ENCODE results near the gene CPLANE2. TPM values are rescaled to one million over a fixed set of nuclear protein-coding genes. Genes with fewer than 3 reads are reported as not detected.

CPLANE2 gene
- total RNA-seq, 2 experiments from 2014 or later, result 11.6 to 15.4 TPM

DNA sequence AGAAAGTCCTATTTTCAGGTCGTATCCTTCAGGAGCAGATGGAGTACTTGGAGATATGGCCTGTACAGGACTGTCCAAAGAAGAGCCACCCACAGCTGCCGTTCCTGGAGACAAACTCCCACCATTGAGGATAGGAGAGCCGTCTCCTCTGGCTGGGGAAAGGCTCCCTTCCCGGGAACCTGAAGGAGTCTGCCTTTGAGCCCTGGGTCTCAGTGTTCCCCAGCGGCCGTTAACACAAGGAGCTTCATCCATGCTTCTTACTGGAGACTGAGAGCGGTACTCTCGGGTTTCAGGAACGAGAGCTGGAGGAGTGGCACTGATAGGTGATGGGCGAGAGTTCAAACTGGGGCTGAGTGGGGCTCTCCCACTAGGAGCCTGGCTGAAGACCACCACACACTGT is 14.4 kb upstream of the CPLANE2 start:
- DNase-seq (ENCODE audit: low spot score), result no peak
- CTCF ChIA-PET (ENCODE audit: unreplicated experiment), result no interaction called here
- no peak for TF ChIP-seq EZH2phosphoT487 (IDR thresholded peaks at IDR 0.05; ENCODE audit: borderline replicate concordance, low read depth, low read length)
- TF ChIP-seq, protein P1, sequence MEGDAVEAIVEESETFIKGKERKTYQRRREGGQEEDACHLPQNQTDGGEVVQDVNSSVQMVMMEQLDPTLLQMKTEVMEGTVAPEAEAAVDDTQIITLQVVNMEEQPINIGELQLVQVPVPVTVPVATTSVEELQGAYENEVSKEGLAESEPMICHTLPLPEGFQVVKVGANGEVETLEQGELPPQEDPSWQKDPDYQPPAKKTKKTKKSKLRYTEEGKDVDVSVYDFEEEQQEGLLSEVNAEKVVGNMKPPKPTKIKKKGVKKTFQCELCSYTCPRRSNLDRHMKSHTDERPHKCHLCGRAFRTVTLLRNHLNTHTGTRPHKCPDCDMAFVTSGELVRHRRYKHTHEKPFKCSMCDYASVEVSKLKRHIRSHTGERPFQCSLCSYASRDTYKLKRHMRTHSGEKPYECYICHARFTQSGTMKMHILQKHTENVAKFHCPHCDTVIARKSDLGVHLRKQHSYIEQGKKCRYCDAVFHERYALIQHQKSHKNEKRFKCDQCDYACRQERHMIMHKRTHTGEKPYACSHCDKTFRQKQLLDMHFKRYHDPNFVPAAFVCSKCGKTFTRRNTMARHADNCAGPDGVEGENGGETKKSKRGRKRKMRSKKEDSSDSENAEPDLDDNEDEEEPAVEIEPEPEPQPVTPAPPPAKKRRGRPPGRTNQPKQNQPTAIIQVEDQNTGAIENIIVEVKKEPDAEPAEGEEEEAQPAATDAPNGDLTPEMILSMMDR (conservative IDR thresholded peaks at IDR 0.05; ENCODE audit: low read length), result no peak
- H3K4me3 ChIP-seq (ENCODE audit: low read depth, low read length, poor library complexity, severe bottlenecking), result no peak overlapping the region
- no peaks in the 10 kb centered on the region for H3K79me2 ChIP-seq (ENCODE audit: insufficient read depth, low read depth, low read length)
- peaks cover 20% of the 10 kb centered on the region for H3K4me1 ChIP-seq (ENCODE audit: insufficient read depth, low read length, poor library complexity, severe bottlenecking)
- no peak overlapping the region for H3K4me2 ChIP-seq (ENCODE audit: low read length)
- no peak overlapping the region for H3K27ac ChIP-seq (ENCODE audit: low read depth, low read length, poor library complexity, severe bottlenecking)
- H3K36me3 ChIP-seq (ENCODE audit: insufficient read depth, low read length), result peaks cover 61% of the 10 kb centered on the region
- no TSS peak for BruUV-seq (replicated peaks)
- H2AFZ ChIP-seq (ENCODE audit: low read length), result no peak overlapping the region
- H4K20me1 ChIP-seq (ENCODE audit: insufficient read depth, low read length), result no peaks in the 10 kb centered on the region
- no peaks in the 10 kb centered on the region for H3K9me2 ChIP-seq (ENCODE audit: insufficient read depth, low read length)
- intact Hi-C loops (cut with micrococcal nuclease; ENCODE audit: unreplicated experiment), result loop anchor here (5.0 to 10.0 kb wide), 2 partner anchors 63 to 101 kb away; partner anchors contain the start of gene FBXO42
- no peaks in the 10 kb centered on the region for H3K9me3 ChIP-seq (ENCODE audit: low read length)
- POLR2A ChIA-PET, result no interaction called here

DNA sequence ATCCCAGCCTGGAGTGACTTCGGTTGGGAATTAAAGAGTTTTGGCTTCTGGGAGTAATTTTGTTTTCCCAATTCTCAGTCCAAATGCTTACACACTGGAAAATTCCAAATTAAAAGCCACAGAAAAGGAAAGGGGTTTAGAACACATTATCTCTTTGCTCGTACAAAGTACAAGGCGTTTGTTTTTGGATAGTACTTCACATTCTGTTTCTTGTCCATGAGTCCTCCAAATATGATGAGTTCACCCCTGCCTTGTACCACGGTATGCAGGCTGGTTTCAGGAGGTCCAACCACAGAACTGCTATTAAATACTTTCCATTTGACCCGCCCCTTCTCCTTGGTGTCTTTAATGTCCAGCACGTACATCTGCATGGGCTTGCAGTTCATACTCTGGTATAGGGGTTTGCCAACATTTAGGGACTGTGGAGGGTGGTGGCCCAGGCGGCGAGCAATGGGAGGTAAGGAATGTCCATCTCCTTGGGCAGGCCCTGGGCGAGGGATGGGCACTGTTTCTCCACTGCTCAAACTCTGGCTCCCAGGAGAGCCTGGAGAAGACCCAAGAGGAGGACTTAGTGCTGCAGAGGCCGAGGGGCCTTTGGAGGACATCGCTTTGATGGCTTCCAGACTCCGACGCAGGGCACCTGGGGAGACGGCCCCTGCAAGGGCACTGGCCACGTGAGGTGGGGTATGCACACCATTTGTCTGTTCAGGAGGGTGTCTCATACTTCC is 13.7 kb upstream of the CPLANE2 start:
- BruUV-seq (replicated peaks), result no TSS peak
- H3K4me2 ChIP-seq (ENCODE audit: low read length), result no peak overlapping the region
- no peaks in the 10 kb centered on the region for H3K9me2 ChIP-seq (ENCODE audit: insufficient read depth, low read length)
- TF ChIP-seq, protein P1 (conservative IDR thresholded peaks at IDR 0.05; ENCODE audit: low read length), result no peak
- TF ChIP-seq EZH2phosphoT487 (IDR thresholded peaks at IDR 0.05; ENCODE audit: borderline replicate concordance, low read depth, low read length), result no peak
- H3K79me2 ChIP-seq (ENCODE audit: insufficient read depth, low read depth, low read length), result no peaks in the 10 kb centered on the region
- H3K4me3 ChIP-seq (ENCODE audit: low read depth, low read length, poor library complexity, severe bottlenecking), result no peak overlapping the region
- POLR2A ChIA-PET, result no interaction called here
- no peaks in the 10 kb centered on the region for H3K9me3 ChIP-seq (ENCODE audit: low read length)
- intact Hi-C loops (cut with micrococcal nuclease; ENCODE audit: unreplicated experiment), result loop anchor here (5.0 to 10.0 kb wide), 2 partner anchors 64 to 102 kb away; partner anchors contain the start of gene FBXO42
- no peaks in the 10 kb centered on the region for H4K20me1 ChIP-seq (ENCODE audit: insufficient read depth, low read length)
- DNase-seq (ENCODE audit: low spot score), result no peak
- no peak overlapping the region for H2AFZ ChIP-seq (ENCODE audit: low read length)
- peaks cover 57% of the 10 kb centered on the region for H3K36me3 ChIP-seq (ENCODE audit: insufficient read depth, low read length)
- CTCF ChIA-PET (ENCODE audit: unreplicated experiment), result no interaction called here
- no peak overlapping the region for H3K27ac ChIP-seq (ENCODE audit: low read depth, low read length, poor library complexity, severe bottlenecking)
- peaks cover 20% of the 10 kb centered on the region for H3K4me1 ChIP-seq (ENCODE audit: insufficient read depth, low read length, poor library complexity, severe bottlenecking)

Measured in OCI-LY7 (cell line).